Measurements from ENCODE around the gene NR1H4. TPM values are rescaled to one million over a fixed set of nuclear protein-coding genes. Genes with fewer than 3 reads are reported as not detected.

Gene NR1H4
- total RNA-seq, 2 donors from 2014 or later: not detected

Other genes with a start within 250 kb of the NR1H4 start
- 1 to 10 TPM in 1 of 2 donors, under 1 TPM in 1; 0.88 to 1.2 TPM for gene DEPDC4, start 206.8 kb upstream of the NR1H4 start, total RNA-seq
- 10 to 100 TPM; 33.3 to 43.5 TPM for gene SCYL2, start 206.7 kb upstream of the NR1H4 start, total RNA-seq
- not detected for gene SLC17A8, start 116.8 kb upstream of the NR1H4 start, total RNA-seq
- 1 to 10 TPM; 2.7 to 3.1 TPM for gene GAS2L3, start 99.8 kb downstream of the NR1H4 start, total RNA-seq

All from natural killer cell treated with Interleukin-12 subunit alpha and Interleukin-12 subunit beta and Interleukin-15 and Interleukin-18, amount 100 ng/mL, for 72 hours (primary cell).